ENCODE results near the gene TRAPPC3.
"Not testable (repeated sequence)": the region's sequence is repeated elsewhere in the genome, so short reads cannot be mapped to it uniquely, and the experiment has no call there.

The TRAPPC3 gene

DNA sequence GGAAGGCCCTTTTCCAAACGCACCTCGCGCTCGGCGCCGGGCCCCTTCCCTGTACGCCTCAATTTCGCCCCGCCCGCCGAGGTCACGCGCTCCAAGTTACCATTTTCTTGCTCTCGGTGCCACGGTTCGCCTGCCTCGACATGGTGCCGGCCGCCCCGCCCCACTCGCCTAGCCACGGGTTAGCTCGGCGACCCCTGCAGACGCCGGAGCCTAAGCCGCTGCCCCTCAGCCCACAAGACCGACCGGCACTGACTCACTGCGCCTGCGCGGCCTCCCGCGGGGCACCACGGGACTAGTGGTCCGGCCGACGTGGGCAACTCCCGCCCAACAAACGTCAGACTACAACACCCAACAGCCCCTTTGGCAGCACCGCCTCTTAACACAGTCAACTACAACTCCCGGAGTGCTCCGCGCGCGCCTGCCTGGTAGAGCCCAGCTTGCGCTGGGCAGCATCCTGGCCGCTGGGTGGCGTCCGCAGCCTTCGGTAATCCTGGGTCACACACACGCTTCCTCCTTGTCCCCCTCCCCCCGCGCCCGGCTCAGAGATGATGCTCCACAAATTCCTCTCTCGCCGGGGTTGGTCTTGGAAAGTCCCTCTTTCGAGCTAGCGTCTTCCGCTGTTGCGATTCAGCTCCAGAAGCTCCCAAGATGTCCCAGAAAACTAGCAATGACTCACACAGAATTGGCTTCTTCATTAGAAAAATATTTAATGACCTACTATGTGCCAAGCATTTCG, at the start of gene TRAPPC3:
Gene TRAPPC3 (minus strand): TSS at position 250 of the 736 bp plus-strand sequence. CDS start 108 bp downstream, at position 142.
- peak; percentile 99 for DNase-seq

DNA sequence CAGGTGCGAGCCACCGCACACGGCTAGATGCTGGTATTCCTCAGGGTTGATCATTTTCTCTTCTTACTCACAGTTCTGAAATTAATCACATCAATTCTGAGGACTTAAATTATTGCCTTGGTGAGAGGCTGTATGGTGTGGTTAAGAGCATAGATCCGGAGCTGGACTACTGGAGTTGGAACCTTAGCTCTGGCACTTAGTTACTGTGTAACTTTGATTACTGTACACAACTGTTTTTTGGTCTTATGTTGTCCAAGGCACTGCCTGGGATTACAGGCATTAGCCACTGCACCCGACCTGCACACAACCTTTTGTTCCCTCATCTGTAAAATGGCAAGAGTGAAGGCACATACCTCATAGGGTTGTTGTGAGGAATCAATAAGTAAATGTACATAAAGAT, 49.4 kb upstream of the TRAPPC3 start:
- no peak for DNase-seq

DNA sequence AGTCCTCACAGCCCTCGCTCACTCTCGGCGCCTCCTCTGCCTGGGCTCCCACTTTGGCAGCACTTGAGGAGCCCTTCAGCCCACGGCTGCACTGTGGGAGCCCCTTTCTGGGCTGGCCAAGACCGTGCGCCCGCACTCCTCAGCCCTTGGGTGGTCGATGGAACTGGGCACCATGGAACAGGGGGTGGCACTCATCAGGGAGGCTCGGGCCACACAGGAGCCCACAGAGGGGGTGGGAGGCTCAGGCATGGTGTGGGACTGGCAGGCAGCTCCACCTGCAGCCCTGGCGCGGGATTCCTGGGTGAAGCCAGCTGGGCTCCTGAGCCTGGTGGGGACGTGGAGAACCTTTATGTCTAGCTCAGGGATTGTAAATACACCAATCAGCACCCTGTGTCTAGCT, 47.5 kb upstream of the TRAPPC3 start:
- DNase-seq: not testable (repeated sequence)

GRCh38 chr1:36187800-36188593, 38.7 kb upstream of the TRAPPC3 start:
- DNase-seq: peak; percentile 78

- no peak for DNase-seq
Observed at GRCh38 chr1:36183309-36183856, 34.1 kb upstream of the TRAPPC3 start.

- no peak for DNase-seq
Observed at GRCh38 chr1:36182734-36183133, 33.4 kb upstream of the TRAPPC3 start.

DNA sequence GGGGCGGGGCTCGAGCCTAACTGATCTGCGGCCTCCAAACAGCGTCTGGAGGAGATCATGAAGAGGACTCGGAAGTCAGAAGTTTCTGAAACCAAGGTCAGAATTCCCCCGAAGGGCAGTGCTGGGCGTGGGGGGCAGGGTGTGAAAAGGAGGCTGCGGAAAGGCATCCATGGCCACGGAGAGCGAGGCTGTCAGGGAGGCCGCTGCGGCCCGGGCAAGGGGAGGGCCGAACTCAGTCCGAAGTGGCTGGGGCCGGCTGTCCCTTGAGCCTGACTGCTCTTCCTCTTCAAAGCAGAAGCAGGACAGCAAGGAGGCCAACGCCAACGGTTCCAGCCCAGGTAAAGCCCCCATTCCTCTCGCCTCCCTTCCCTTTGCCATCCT, 29.9 kb upstream of the TRAPPC3 start:
- DNase-seq: no peak

GRCh38 chr1:36178471-36179219, 29.4 kb upstream of the TRAPPC3 start:
- no peak for DNase-seq

DNA sequence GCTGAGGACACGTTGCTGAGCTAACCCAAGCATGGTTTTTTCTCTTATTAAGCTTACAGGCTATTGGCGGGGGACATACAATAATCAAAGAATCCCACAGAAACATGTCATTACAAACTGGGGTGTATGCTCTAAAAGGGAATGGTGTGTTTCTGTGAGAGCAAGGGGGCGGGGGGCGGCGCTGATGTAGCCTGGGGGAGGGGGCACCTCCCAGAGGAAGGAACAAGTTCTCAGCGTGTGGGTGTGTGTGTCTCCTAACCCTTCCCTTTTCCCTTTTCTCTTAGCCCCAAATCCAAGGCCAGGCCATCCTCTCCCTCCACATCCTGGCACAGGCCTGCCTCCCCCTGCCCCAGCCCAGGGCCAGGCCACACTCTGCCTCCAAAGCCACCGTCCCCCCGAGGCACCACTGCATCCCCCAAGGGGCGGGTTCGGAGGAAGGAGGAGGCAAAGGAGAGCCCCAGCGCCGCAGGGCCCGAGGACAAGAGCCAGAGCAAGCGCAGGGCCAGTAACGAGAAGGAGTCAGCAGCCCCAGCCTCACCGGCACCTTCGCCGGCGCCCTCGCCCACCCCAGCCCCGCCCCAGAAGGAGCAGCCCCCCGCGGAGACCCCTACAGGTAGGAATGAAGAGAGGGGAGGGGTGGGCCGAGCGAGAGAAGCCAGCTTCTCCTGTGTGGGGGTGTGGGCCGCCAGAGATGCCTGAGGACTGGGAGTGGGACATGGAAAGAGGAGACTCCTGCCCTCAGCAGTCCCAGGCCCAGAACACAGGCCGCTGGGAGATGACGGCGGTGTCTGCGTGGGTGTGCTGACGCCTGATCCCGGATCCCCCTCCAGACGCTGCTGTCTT, 28.5 kb upstream of the TRAPPC3 start:
- no peak for DNase-seq

GRCh38 chr1:36176106-36176949, 27.0 kb upstream of the TRAPPC3 start:
- DNase-seq: no peak

- no peak for DNase-seq
Observed at GRCh38 chr1:36175137-36176095, 26.1 kb upstream of the TRAPPC3 start.

DNA sequence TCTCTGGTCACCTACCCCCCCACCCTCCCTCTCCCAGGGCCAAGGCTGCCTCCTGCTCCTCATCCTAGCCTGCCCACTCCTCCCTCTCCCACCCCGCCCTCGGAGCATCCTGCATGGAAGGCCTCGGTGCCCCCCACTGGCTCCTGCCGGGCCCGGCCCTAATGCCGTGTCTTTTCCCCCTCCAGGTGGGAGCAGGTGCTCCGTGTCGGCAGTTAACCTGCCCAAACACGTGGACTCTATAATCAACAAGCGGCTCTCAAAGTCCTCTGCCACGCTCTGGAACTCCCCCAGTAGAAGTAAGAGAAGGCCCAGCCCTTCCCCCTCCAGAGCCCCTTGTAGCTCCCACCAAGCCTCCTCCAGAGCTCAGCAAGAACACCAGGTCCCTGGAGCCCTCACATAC, 25.4 kb upstream of the TRAPPC3 start:
- no peak for DNase-seq

GRCh38 chr1:36172983-36173382, 23.7 kb upstream of the TRAPPC3 start:
- no peak for DNase-seq

GRCh38 chr1:36172017-36172747, 22.9 kb upstream of the TRAPPC3 start:
- no peak for DNase-seq

GRCh38 chr1:36170643-36171412, 21.5 kb upstream of the TRAPPC3 start:
- no peak for DNase-seq

- no peak for DNase-seq
Observed at GRCh38 chr1:36168514-36168913, 19.2 kb upstream of the TRAPPC3 start.

- no peak for DNase-seq
Observed at GRCh38 chr1:36166938-36167905, 17.9 kb upstream of the TRAPPC3 start.
